Measurements from ENCODE around the gene GOLGA6L7.
"Not testable (repeated sequence)": the region's sequence is repeated elsewhere in the genome, so short reads cannot be mapped to it uniquely, and the experiment has no call there.

- TF ChIP-seq CTCF (CRISPR knock-in tag; IDR thresholded peaks at IDR 0.05); ZBTB8A (CRISPR knock-in tag; IDR thresholded peaks at IDR 0.05; ENCODE audit: borderline replicate concordance, low read depth); ZNF777 (CRISPR knock-in tag; IDR thresholded peaks at IDR 0.05); RNF219 (CRISPR knock-in tag; IDR thresholded peaks at IDR 0.05); ETS1 (CRISPR knock-in tag; IDR thresholded peaks at IDR 0.05): not testable (repeated sequence)
- TF ChIP-seq, protein P1, sequence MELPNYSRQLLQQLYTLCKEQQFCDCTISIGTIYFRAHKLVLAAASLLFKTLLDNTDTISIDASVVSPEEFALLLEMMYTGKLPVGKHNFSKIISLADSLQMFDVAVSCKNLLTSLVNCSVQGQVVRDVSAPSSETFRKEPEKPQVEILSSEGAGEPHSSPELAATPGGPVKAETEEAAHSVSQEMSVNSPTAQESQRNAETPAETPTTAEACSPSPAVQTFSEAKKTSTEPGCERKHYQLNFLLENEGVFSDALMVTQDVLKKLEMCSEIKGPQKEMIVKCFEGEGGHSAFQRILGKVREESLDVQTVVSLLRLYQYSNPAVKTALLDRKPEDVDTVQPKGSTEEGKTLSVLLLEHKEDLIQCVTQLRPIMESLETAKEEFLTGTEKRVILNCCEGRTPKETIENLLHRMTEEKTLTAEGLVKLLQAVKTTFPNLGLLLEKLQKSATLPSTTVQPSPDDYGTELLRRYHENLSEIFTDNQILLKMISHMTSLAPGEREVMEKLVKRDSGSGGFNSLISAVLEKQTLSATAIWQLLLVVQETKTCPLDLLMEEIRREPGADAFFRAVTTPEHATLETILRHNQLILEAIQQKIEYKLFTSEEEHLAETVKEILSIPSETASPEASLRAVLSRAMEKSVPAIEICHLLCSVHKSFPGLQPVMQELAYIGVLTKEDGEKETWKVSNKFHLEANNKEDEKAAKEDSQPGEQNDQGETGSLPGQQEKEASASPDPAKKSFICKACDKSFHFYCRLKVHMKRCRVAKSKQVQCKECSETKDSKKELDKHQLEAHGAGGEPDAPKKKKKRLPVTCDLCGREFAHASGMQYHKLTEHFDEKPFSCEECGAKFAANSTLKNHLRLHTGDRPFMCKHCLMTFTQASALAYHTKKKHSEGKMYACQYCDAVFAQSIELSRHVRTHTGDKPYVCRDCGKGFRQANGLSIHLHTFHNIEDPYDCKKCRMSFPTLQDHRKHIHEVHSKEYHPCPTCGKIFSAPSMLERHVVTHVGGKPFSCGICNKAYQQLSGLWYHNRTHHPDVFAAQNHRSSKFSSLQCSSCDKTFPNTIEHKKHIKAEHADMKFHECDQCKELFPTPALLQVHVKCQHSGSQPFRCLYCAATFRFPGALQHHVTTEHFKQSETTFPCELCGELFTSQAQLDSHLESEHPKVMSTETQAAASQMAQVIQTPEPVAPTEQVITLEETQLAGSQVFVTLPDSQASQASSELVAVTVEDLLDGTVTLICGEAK (IDR thresholded peaks at IDR 0.05), result not testable (repeated sequence)
- TF ChIP-seq, protein P1 (CRISPR knock-in tag; IDR thresholded peaks at IDR 0.05), result not testable (repeated sequence)
These were observed 28.5 kb downstream of the GOLGA6L7 start for GRCh38 chr15:28819930-28820295.

Measured in HepG2 (cell line).